HEK293T (cell line): Measurements from ENCODE around the gene NLRP7.

Source experiments
- CTCF ChIA-PET: fragments of 350-600 bp; formaldehyde crosslinking; extraction: SDS; loops from one replicate; lab custom pipeline; 2021; ENCODE audit warnings: antibody characterized with exemption, inconsistent platforms; lab: Yijun Ruan, JAX
- POLR2A ChIA-PET: fragments of 350-600 bp; formaldehyde crosslinking; extraction: SDS; loops from one replicate; lab custom pipeline; 2020; ENCODE audit warnings: antibody characterized with exemption, inconsistent platforms; lab: Yijun Ruan, JAX
- DNase-seq: peaks from one replicate; pipeline ENCODE4 v3.0.0; 2012; ENCODE audit warnings: mixed read lengths; ENCODE audit errors: extremely low spot score
- ARNT ChIP-seq: fragments of 450-650 bp; IDR thresholded peaks from 2 replicates; pipeline ENCODE4 v1.6.1; 2017; ENCODE audit warnings: mild to moderate bottlenecking
- BHLHE40 ChIP-seq: fragments of 450-650 bp; IDR thresholded peaks from 2 replicates; pipeline ENCODE4 v1.6.1; 2016; ENCODE audit warnings: mild to moderate bottlenecking, moderate library complexity, borderline replicate concordance
- CTBP1 ChIP-seq: fragments of 450-650 bp; IDR thresholded peaks from 2 replicates; pipeline ENCODE4 v1.6.1; 2016; ENCODE audit warnings: borderline replicate concordance
- ELF4 ChIP-seq: fragments of 450-650 bp; IDR thresholded peaks from 2 replicates; pipeline ENCODE4 v1.6.1; 2017; ENCODE audit warnings: antibody characterized with exemption
- FOXA1 ChIP-seq: fragments of 450-650 bp; IDR thresholded peaks from 2 replicates; pipeline ENCODE4 v1.6.1; 2016; ENCODE audit warnings: mild to moderate bottlenecking
- FOXK2 ChIP-seq: fragments of 450-650 bp; IDR thresholded peaks from 2 replicates; pipeline ENCODE4 v1.6.1; 2016; ENCODE audit warnings: mild to moderate bottlenecking
- FOXM1 ChIP-seq: fragments of 450-650 bp; IDR thresholded peaks from 2 replicates; pipeline ENCODE4 v1.6.1; 2017; ENCODE audit warnings: mild to moderate bottlenecking, borderline replicate concordance
- HDGF ChIP-seq: fragments of 450-650 bp; IDR thresholded peaks from 2 replicates; pipeline ENCODE4 v1.6.1; 2017; ENCODE audit warnings: antibody characterized with exemption, borderline replicate concordance
- L3MBTL2 ChIP-seq: fragments of 450-650 bp; conservative IDR thresholded peaks from 2 replicates; pipeline ENCODE4 v1.6.1; 2016; ENCODE audit warnings: mild to moderate bottlenecking
- LEF1 ChIP-seq: fragments of 450-650 bp; IDR thresholded peaks from 2 replicates; pipeline ENCODE4 v1.6.1; 2017; ENCODE audit warnings: mild to moderate bottlenecking, borderline replicate concordance
- NFRKB ChIP-seq: fragments of 450-650 bp; IDR thresholded peaks from 2 replicates; pipeline ENCODE4 v1.6.1; 2016; ENCODE audit warnings: mild to moderate bottlenecking, moderate library complexity
- PKNOX1 ChIP-seq: fragments of 450-650 bp; IDR thresholded peaks from 2 replicates; pipeline ENCODE4 v1.6.1; 2016
- SP1 ChIP-seq: fragments of 450-650 bp; IDR thresholded peaks from 2 replicates; pipeline ENCODE4 v1.6.1; 2017
- SUZ12 ChIP-seq: fragments of 450-650 bp; IDR thresholded peaks from 2 replicates; pipeline ENCODE4 v1.6.1; 2016; ENCODE audit warnings: mild to moderate bottlenecking
- TARDBP ChIP-seq: fragments of 450-650 bp; IDR thresholded peaks from 2 replicates; pipeline ENCODE4 v1.6.1; 2016
- ZNF384 ChIP-seq: fragments of 450-650 bp; IDR thresholded peaks from 2 replicates; pipeline ENCODE4 v1.6.1; 2016

The NLRP7 gene

GRCh38 chr19:54888239-54888638 lies 59.1 kb downstream of the NLRP7 start:
- TF ChIP-seq BHLHE40, result no peak
- no peak for TF ChIP-seq FOXM1
- no peak for TF ChIP-seq SP1
- no peak for TF ChIP-seq HDGF
- TF ChIP-seq ARNT, result no peak
- TF ChIP-seq LEF1, result no peak
- no peak for TF ChIP-seq NFRKB
- no peak for TF ChIP-seq ZNF384
- no peak for TF ChIP-seq FOXK2
- TF ChIP-seq TARDBP, result no peak
- TF ChIP-seq FOXA1, result no peak
- TF ChIP-seq CTBP1, result no peak
- TF ChIP-seq SUZ12, result no peak
- no peak for TF ChIP-seq ELF4
- TF ChIP-seq L3MBTL2, result no peak
- no peak for TF ChIP-seq PKNOX1
- DNase-seq, result no peak
- ChIA-PET CTCF (no interaction called here), POLR2A (no interaction called here)

GRCh38 chr19:54883228-54883627 lies 64.1 kb downstream of the NLRP7 start:
- ChIA-PET CTCF (no interaction called here), POLR2A (no interaction called here)
- no peak for DNase-seq
- TF ChIP-seq ZNF384, result no peak
- TF ChIP-seq LEF1, result no peak
- no peak for TF ChIP-seq BHLHE40
- no peak for TF ChIP-seq FOXK2
- TF ChIP-seq L3MBTL2, result no peak
- TF ChIP-seq NFRKB, result no peak
- TF ChIP-seq TARDBP, result no peak
- TF ChIP-seq SUZ12, result no peak
- TF ChIP-seq ELF4, result no peak
- no peak for TF ChIP-seq FOXA1
- no peak for TF ChIP-seq PKNOX1
- TF ChIP-seq HDGF, result no peak
- TF ChIP-seq CTBP1, result no peak
- no peak for TF ChIP-seq SP1
- TF ChIP-seq FOXM1, result no peak
- no peak for TF ChIP-seq ARNT

GRCh38 chr19:54882758-54883157 lies 64.6 kb downstream of the NLRP7 start:
- no peak for TF ChIP-seq HDGF
- TF ChIP-seq PKNOX1, result no peak
- no peak for TF ChIP-seq TARDBP
- TF ChIP-seq NFRKB, result no peak
- TF ChIP-seq CTBP1, result no peak
- TF ChIP-seq ZNF384, result no peak
- TF ChIP-seq SP1, result no peak
- no peak for DNase-seq
- ChIA-PET POLR2A (no interaction called here), CTCF (no interaction called here)

- POLR2A ChIA-PET, result no interaction called here
- TF ChIP-seq SP1 (no peak), TARDBP (no peak), CTBP1 (no peak), PKNOX1 (no peak), FOXK2 (no peak)
- no peak for DNase-seq
- CTCF ChIA-PET, result interaction anchor here (0.7 to 1.1 kb wide), 4 partner anchors 37 to 751 kb away, joined by 3 to 4 read pairs (median 3); no protein-coding TSS in a partner anchor
These were observed 65.4 kb downstream of the NLRP7 start for GRCh38 chr19:54881884-54882283.

- ChIA-PET CTCF (no interaction called here), POLR2A (no interaction called here)
- DNase-seq, result no peak
- TF ChIP-seq ELF4, result no peak
- no peak for TF ChIP-seq FOXK2
- TF ChIP-seq NFRKB, result no peak
- TF ChIP-seq FOXA1, result no peak
- no peak for TF ChIP-seq CTBP1
- TF ChIP-seq ARNT, result no peak
- TF ChIP-seq HDGF, result no peak
- no peak for TF ChIP-seq PKNOX1
- TF ChIP-seq TARDBP, result no peak
- no peak for TF ChIP-seq LEF1
- no peak for TF ChIP-seq SP1
- no peak for TF ChIP-seq ZNF384
- no peak for TF ChIP-seq FOXM1
- no peak for TF ChIP-seq SUZ12
- TF ChIP-seq L3MBTL2, result no peak
- TF ChIP-seq BHLHE40, result no peak
These were observed 69.9 kb downstream of the NLRP7 start for GRCh38 chr19:54877471-54877870.
